GM12878 (cell line): ENCODE results near the gene UROC1. TPM values are rescaled to one million over a fixed set of nuclear protein-coding genes. Genes with fewer than 3 reads are reported as not detected.

Experiments
- ATAC-seq: fragments of 200-7000 bp; cut with Tn5 transposase; 3 replicates; pipeline ENCODE4 v1.9.1; 2020; ENCODE audit warnings: mild to moderate bottlenecking, moderate library complexity
- BruUV-seq: library from RNA; stranded (reverse); fragments of 400-500 nt; replicated peaks from 2 replicates; lab custom pipeline; 2021; lab: Mats Ljungman, UMichigan
- CTCF ChIA-PET: fragments of 300-600 bp; sonication (Branson Sonifier 250); formaldehyde crosslinking; extraction: SDS; loops from one replicate; lab custom pipeline; 2021; ENCODE audit warnings: inconsistent platforms; lab: Yijun Ruan, JAX
- POLR2A ChIA-PET: fragments of 350-600 bp; formaldehyde crosslinking; extraction: SDS; loops from one replicate; lab custom pipeline; 2021; ENCODE audit warnings: inconsistent platforms; lab: Charles Lee
- RAD21 ChIA-PET: fragments of 300-600 bp; sonication (Branson Sonifier 250); formaldehyde crosslinking; loops from one replicate; lab custom pipeline; 2023; ENCODE audit warnings: antibody characterized with exemption; ENCODE audit not compliant: unreplicated experiment; lab: Charles Lee
- SMC1A ChIA-PET: fragments of 300-600 bp; sonication (Branson Sonifier 250); formaldehyde crosslinking; loops from one replicate; lab custom pipeline; 2023; ENCODE audit not compliant: unreplicated experiment, uncharacterized antibody; lab: Charles Lee
- DNase-seq: peaks from one replicate; pipeline ENCODE4 v3.0.0-alpha.2; 2011; ENCODE audit warnings: low read depth, low spot score
- FAIRE-seq: peaks from 3 replicates; lab custom pipeline; 2011; peaks lifted over from hg19 to GRCh38; lab: Jason Lieb, UNC
- H2AFZ ChIP-seq: 2 replicates; pipeline ENCODE4 v1.6.0; 2011; ENCODE audit warnings: low read depth, low read length, control low read depth; ENCODE audit not compliant: control insufficient read depth
- H3K27ac ChIP-seq: 2 replicates; pipeline ENCODE4 v1.5.1; 2011; ENCODE audit warnings: control low read depth; ENCODE audit not compliant: control insufficient read depth, insufficient read depth
- H3K27me3 ChIP-seq, 2 experiments: replicated peaks in 1 of 2; 2 replicates each; pipeline versions ENCODE4 v1.6.0 to v1.6.1; 2011; ENCODE audit warnings: low read length in 1 of 2; ENCODE audit not compliant: control insufficient read depth in 2 of 2, insufficient read depth in 2 of 2
- H3K36me3 ChIP-seq, 2 experiments: 2 replicates each; pipeline ENCODE4 v1.5.1; 2011; ENCODE audit warnings: low read length in 1 of 2; ENCODE audit not compliant: control insufficient read depth in 2 of 2, insufficient read depth in 2 of 2
- H3K4me1 ChIP-seq: 2 replicates; pipeline ENCODE4 v1.6.1; 2011; ENCODE audit warnings: mild to moderate bottlenecking, low read length, moderate library complexity, mixed read lengths; ENCODE audit not compliant: control insufficient read depth, insufficient read depth
- H3K4me2 ChIP-seq: 2 replicates; pipeline ENCODE4 v1.6.0; 2011; ENCODE audit warnings: control low read depth; ENCODE audit not compliant: control insufficient read depth, insufficient read depth
- H3K4me3 ChIP-seq: fragments of 200-600 bp; sonication (generic); 2 replicates; pipeline ENCODE4 v1.5.1; 2016
- H3K79me2 ChIP-seq: 2 replicates; pipeline ENCODE4 v1.6.0; 2011; ENCODE audit warnings: low read length; ENCODE audit not compliant: control insufficient read depth, insufficient read depth
- H3K9ac ChIP-seq: 2 replicates; pipeline ENCODE4 v1.8.0; 2011; ENCODE audit warnings: low read length, control low read depth, mixed read lengths; ENCODE audit not compliant: control insufficient read depth, insufficient read depth
- H3K9me3 ChIP-seq: replicated peaks from 3 replicates; pipeline ENCODE4 v1.5.1; 2011; ENCODE audit warnings: mild to moderate bottlenecking, low read length; ENCODE audit not compliant: control insufficient read depth, insufficient read depth
- H4K20me1 ChIP-seq: 2 replicates; pipeline ENCODE4 v1.6.0; 2011; ENCODE audit not compliant: control insufficient read depth, insufficient read depth
- NRF1 ChIP-seq: conservative IDR thresholded peaks from 2 replicates; pipeline ENCODE4 v1.6.1; 2011; ENCODE audit warnings: mild to moderate bottlenecking, low read depth, low read length, improper control_type of control experiment
- PAX5 ChIP-seq: IDR thresholded peaks from 2 replicates; pipeline ENCODE4 v1.6.1; 2011; ENCODE audit warnings: low read depth, low read length, borderline replicate concordance
- TCF12 ChIP-seq: IDR thresholded peaks from 2 replicates; pipeline ENCODE4 v1.6.1; 2011; ENCODE audit warnings: low read depth, mild to moderate bottlenecking, low read length
- YY1 ChIP-seq: IDR thresholded peaks from 2 replicates; pipeline ENCODE4 v1.6.1; 2011; ENCODE audit warnings: low read depth, mild to moderate bottlenecking, low read length
- ZNF24 ChIP-seq: fragments of 450-650 bp; IDR thresholded peaks from 2 replicates; pipeline ENCODE4 v1.6.1; 2017; ENCODE audit warnings: antibody characterized with exemption, mild to moderate bottlenecking
- ZSCAN29 ChIP-seq: fragments of 450-650 bp; IDR thresholded peaks from 2 replicates; pipeline ENCODE4 v1.6.1; 2017; ENCODE audit warnings: mild to moderate bottlenecking, moderate library complexity
- WGBS: methylation state at CpG from one replicate; pipeline ENCODE4 v1.1.6; 2016; ENCODE audit warnings: low lambda C conversion rate; ENCODE audit not compliant: insufficient replicate concordance, insufficient coverage; ENCODE audit errors: missing lambda C conversion rate; 5-methylcytosine and 5-hydroxymethylcytosine counted together
- in situ Hi-C: fragments of 300-500 bp; cut with MboI; formaldehyde crosslinking; loops from 9 replicates; pipeline ENCODE4 v1.14.3; 2018; ENCODE audit warnings: mixed read lengths
- intact Hi-C: fragments of 100-400 bp; cut with micrococcal nuclease; formaldehyde crosslinking; loops from one replicate; pipeline ENCODE4 v1.14.2; 2022; ENCODE audit not compliant: unreplicated experiment
- polyA plus RNA-seq, 11 experiments: library from polyadenylated mRNA; depleted of rRNA in 4 of 11; unstranded in 6 of 11; stranded (reverse) in 5 of 11; fragments of >200 nt; fragmentation: Nextera tagmentation in 4 of 11; fragmentation: Illumina TruSeq in 1 of 11; extraction: Ambion mirVana in 4 of 11; extraction: Trizol in 1 of 11; gene quantifications; 1 replicate in 1 of 11; 2 replicates in 10 of 11; pipeline versions ENCODE4 v1.2.1 to v1.2.3, GENCODE V29; 2011 to 2016; ENCODE audit warnings: inconsistent platforms in 2 of 11, missing spikeins in 2 of 11, low read depth in 1 of 11
- total RNA-seq, 4 experiments: library from RNA; depleted of rRNA in 3 of 4; stranded (reverse); fragments of >200 nt in 3 of 4; fragmentation: Illumina TruSeq in 1 of 4; extraction: Trizol in 1 of 4; gene quantifications; 2 replicates each; pipeline versions ENCODE4 v1.2.1 to v1.2.3, GENCODE V29; 2013 to 2021
- TF ChIP-seq, protein P1 (sequence below): fragments of 450-650 bp; IDR thresholded peaks from 2 replicates; pipeline ENCODE4 v1.6.1; 2016; ENCODE audit warnings: mild to moderate bottlenecking
- TF ChIP-seq, protein P2 (sequence below): IDR thresholded peaks from 2 replicates; pipeline ENCODE4 v1.6.1; 2011; ENCODE audit warnings: low read depth, low read length, improper control_type of control experiment, borderline replicate concordance

The UROC1 gene
- total and polyA plus RNA-seq, 10 of the 15 experiments (the other 5 are each of a cell fraction or from before 2014, with no cell fraction given), result 0.04 TPM; not detected in 9

DNA sequence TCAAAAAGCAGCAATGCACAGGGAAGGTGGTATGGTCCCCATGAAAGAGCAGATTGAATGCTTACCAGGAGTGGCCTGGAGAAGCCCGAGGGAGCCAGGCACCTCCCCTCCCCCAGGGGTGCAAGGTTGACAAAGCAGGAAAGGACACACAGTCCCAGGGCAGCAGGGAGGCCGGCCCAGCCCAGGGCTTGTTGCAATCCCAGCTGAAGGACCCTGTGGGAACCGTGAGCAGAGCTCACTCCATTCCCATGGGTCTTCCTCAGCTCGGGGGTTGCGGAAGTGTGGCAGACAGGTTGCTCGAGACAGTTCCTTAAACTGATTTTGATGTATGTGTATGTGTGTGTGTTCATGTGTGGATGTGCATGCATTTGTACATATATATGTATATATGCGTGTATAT lies 15.8 kb downstream of the UROC1 start:
- H3K9ac ChIP-seq, result no peak overlapping the region
- no peak overlapping the region for H3K4me2 ChIP-seq
- DNase-seq (no peak), FAIRE-seq (no peak), ATAC-seq (no peak)
- no peaks in the 10 kb centered on the region for H3K27me3 ChIP-seq
- no peaks in the 10 kb centered on the region for H3K36me3 ChIP-seq
- RAD21 ChIA-PET, result no interaction called here
- no TSS peak for BruUV-seq
- SMC1A ChIA-PET, result no interaction called here
- no peaks in the 10 kb centered on the region for H3K9me3 ChIP-seq
- CTCF ChIA-PET, result no interaction called here
- POLR2A ChIA-PET, result interaction anchor here (0.5 kb wide), 1 partner anchor 588 kb away, joined by 8 read pairs; no protein-coding TSS in a partner anchor
- H4K20me1 ChIP-seq, result no peaks in the 10 kb centered on the region
- no peak overlapping the region for H3K27ac ChIP-seq
- no peak overlapping the region for H2AFZ ChIP-seq
- no peaks in the 10 kb centered on the region for H3K4me1 ChIP-seq
- in situ Hi-C loops (no loop called here), intact Hi-C loops (no loop called here)
- no peak for TF ChIP-seq YY1
- TF ChIP-seq TCF12, result no peak
- TF ChIP-seq NRF1, result no peak
- TF ChIP-seq PAX5, result no peak
- no peak for TF ChIP-seq ZSCAN29
- TF ChIP-seq, protein P1, sequence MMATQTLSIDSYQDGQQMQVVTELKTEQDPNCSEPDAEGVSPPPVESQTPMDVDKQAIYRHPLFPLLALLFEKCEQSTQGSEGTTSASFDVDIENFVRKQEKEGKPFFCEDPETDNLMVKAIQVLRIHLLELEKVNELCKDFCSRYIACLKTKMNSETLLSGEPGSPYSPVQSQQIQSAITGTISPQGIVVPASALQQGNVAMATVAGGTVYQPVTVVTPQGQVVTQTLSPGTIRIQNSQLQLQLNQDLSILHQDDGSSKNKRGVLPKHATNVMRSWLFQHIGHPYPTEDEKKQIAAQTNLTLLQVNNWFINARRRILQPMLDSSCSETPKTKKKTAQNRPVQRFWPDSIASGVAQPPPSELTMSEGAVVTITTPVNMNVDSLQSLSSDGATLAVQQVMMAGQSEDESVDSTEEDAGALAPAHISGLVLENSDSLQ, result no peak
- TF ChIP-seq ZNF24, result no peak
- TF ChIP-seq, protein P2, sequence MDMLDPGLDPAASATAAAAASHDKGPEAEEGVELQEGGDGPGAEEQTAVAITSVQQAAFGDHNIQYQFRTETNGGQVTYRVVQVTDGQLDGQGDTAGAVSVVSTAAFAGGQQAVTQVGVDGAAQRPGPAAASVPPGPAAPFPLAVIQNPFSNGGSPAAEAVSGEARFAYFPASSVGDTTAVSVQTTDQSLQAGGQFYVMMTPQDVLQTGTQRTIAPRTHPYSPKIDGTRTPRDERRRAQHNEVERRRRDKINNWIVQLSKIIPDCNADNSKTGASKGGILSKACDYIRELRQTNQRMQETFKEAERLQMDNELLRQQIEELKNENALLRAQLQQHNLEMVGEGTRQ, result no peak
- H3K79me2 ChIP-seq, result no peaks in the 10 kb centered on the region
- WGBS, result 33% methylated on average over 7 of the region's 7 CpGs
- H3K4me3 ChIP-seq, result no peak overlapping the region
